Common myeloid progenitor, CD34-positive (primary cell): Measurements from ENCODE around the gene APBA1.

Experiments used
- CTCF ChIA-PET: fragments of 350-600 bp; sonication (Branson Sonifier 250); formaldehyde crosslinking; loops from one replicate; lab custom pipeline; 2021; ENCODE audit warnings: antibody characterized with exemption; lab: Charles Lee
- POLR2A ChIA-PET: fragments of 350-600 bp; sonication (Branson Sonifier 250); formaldehyde crosslinking; loops from one replicate; lab custom pipeline; 2021; ENCODE audit warnings: antibody characterized with exemption; lab: Charles Lee
- DNase-seq, 3 donors: peaks; one replicate each; pipeline versions ENCODE4 v3.0.0 to v3.0.0-alpha.2; 2013
- H3K27ac ChIP-seq, 2 experiments: 1 replicate in 1 of 2; 2 replicates in 1 of 2; pipeline ENCODE4 v1.7.0; 2013; ENCODE audit warnings: inconsistent platforms in 2 of 2, low read length in 2 of 2, mild to moderate bottlenecking in 2 of 2, low read depth in 1 of 2, moderate library complexity in 1 of 2; ENCODE audit not compliant: severe bottlenecking in 2 of 2, insufficient read depth in 1 of 2, poor library complexity in 1 of 2
- H3K27me3 ChIP-seq, 5 experiments: replicated peaks in 2 of 5; 1 replicate in 3 of 5; 2 replicates in 2 of 5; pipeline versions ENCODE4 v1.6.1 to v1.7.0; 2013; ENCODE audit warnings: low read length in 4 of 5, mild to moderate bottlenecking in 2 of 5, moderate library complexity in 2 of 5, inconsistent platforms in 1 of 5; ENCODE audit not compliant: insufficient read depth in 5 of 5, control insufficient read depth in 4 of 5
- H3K36me3 ChIP-seq, 4 experiments: 1 replicate in 2 of 4; 2 replicates in 2 of 4; pipeline versions ENCODE4 v1.6.1 to v1.7.0; 2013; ENCODE audit warnings: low read length in 3 of 4, control low read depth in 1 of 4, mild to moderate bottlenecking in 1 of 4; ENCODE audit not compliant: control insufficient read depth in 4 of 4, insufficient read depth in 4 of 4
- H3K4me1 ChIP-seq, 4 experiments: 1 replicate in 3 of 4; 2 replicates in 1 of 4; pipeline versions ENCODE4 v1.6.1 to v1.7.1; 2013; ENCODE audit warnings: low read length in 3 of 4, mild to moderate bottlenecking in 3 of 4, control low read depth in 1 of 4, inconsistent platforms in 1 of 4, moderate library complexity in 1 of 4; ENCODE audit not compliant: control insufficient read depth in 4 of 4, insufficient read depth in 4 of 4; ENCODE audit errors: control extremely low read depth in 1 of 4
- H3K4me3 ChIP-seq, 7 experiments: 1 replicate in 4 of 7; 2 replicates in 3 of 7; pipeline versions ENCODE4 v1.5.1 to v1.7.0; 2013; ENCODE audit warnings: mild to moderate bottlenecking in 7 of 7, low read length in 6 of 7, moderate library complexity in 6 of 7, inconsistent platforms in 2 of 7, low read depth in 2 of 7, control low read depth in 1 of 7; ENCODE audit not compliant: insufficient read depth in 4 of 7, control insufficient read depth in 1 of 7; ENCODE audit errors: extremely low read depth in 1 of 7
- H3K9me3 ChIP-seq, 5 experiments: 1 replicate in 4 of 5; 2 replicates in 1 of 5; pipeline versions ENCODE4 v1.6.1 to v1.7.1; 2013; ENCODE audit warnings: low read length in 4 of 5, mild to moderate bottlenecking in 2 of 5, inconsistent platforms in 1 of 5, low read depth in 1 of 5, moderate library complexity in 1 of 5; ENCODE audit not compliant: control insufficient read depth in 4 of 5, insufficient read depth in 2 of 5; ENCODE audit errors: control extremely low read depth in 1 of 5
- WGBS: methylation state at CpG from one replicate; pipeline ENCODE4 v1.1.5; 2013; ENCODE audit not compliant: insufficient coverage; 5-methylcytosine and 5-hydroxymethylcytosine counted together

Gene APBA1

DNA sequence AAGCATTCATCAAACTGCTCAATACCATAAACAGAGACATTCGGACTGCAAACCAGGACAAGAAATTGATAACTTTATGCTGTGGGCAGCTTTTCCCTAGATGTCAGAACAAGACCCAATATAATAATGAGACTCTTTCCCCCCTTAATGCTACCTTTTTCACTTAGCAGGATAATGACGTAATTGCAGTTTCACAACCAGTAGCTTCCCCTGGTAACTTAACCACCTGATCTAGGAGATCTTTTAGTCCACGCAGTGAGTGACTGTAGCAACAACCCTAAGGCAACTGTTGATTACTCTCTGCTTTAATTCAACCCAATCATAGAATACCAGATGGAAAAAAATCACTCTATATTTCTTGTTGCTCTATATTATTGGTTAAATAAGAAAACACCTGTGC lies 56.3 kb downstream of the APBA1 start:
- peaks cover 0 to 2% (median 0%) of the 10 kb centered on the region in 5 experiments for H3K9me3 ChIP-seq

GRCh38 chr9:69611221-69611620 lies 61.0 kb downstream of the APBA1 start:
- no peaks in the 10 kb centered on the region for H3K4me1 ChIP-seq
- H3K27ac ChIP-seq = no peak overlapping the region
- no peaks in the 10 kb centered on the region for H3K36me3 ChIP-seq
- no peak for DNase-seq
- H3K4me3 ChIP-seq = no peak overlapping the region
- ChIA-PET POLR2A (no interaction called here), CTCF (interaction anchor here (0.9 kb wide), 1 partner anchor 141 kb away, joined by 3 read pairs; no protein-coding TSS in a partner anchor)
- H3K27me3 ChIP-seq = no peaks in the 10 kb centered on the region
- WGBS = no CpG with 5 or more reads among the region's 3 CpGs
- H3K9me3 ChIP-seq = no peaks in the 10 kb centered on the region

More for the DNA sequence above, 56.3 kb downstream of the APBA1 start:
- no peak for DNase-seq
- Histone ChIP-seq H3K36me3 (no peaks in the 10 kb centered on the region), H3K4me3 (no peak overlapping the region), H3K27me3 (no peaks in the 10 kb centered on the region), H3K27ac (no peak overlapping the region), H3K4me1 (no peaks in the 10 kb centered on the region)
- 100% methylated on average over 3 of the region's 3 CpGs for WGBS
- POLR2A ChIA-PET = interaction anchor here (0.5 kb wide), 1 partner anchor 25 kb away, joined by 3 read pairs; no protein-coding TSS in a partner anchor
- CTCF ChIA-PET = no interaction called here

- ChIA-PET POLR2A (interaction anchor here (0.6 kb wide), 1 partner anchor 66 kb away, joined by 6 read pairs; no protein-coding TSS in a partner anchor), CTCF (no interaction called here)
- H3K4me3 ChIP-seq = no peak overlapping the region
- H3K36me3 ChIP-seq = no peaks in the 10 kb centered on the region
- no peaks in the 10 kb centered on the region for H3K4me1 ChIP-seq
- no peak for DNase-seq
- H3K9me3 ChIP-seq = no peaks in the 10 kb centered on the region
- H3K27me3 ChIP-seq = no peaks in the 10 kb centered on the region
- H3K27ac ChIP-seq = no peak overlapping the region
Observed at GRCh38 chr9:69609156-69609555, 63.0 kb downstream of the APBA1 start.

GRCh38 chr9:69606089-69606488 lies 66.1 kb downstream of the APBA1 start:
- Histone ChIP-seq H3K4me3 (no peak overlapping the region), H3K27ac (no peak overlapping the region), H3K9me3 (no peaks in the 10 kb centered on the region), H3K27me3 (no peaks in the 10 kb centered on the region), H3K36me3 (no peaks in the 10 kb centered on the region), H3K4me1 (no peaks in the 10 kb centered on the region)
- ChIA-PET CTCF (no interaction called here), POLR2A (no interaction called here)
- 96% methylated on average over 4 of the region's 5 CpGs for whole genome bisulfite sequencing
- no peak for DNase-seq

DNA sequence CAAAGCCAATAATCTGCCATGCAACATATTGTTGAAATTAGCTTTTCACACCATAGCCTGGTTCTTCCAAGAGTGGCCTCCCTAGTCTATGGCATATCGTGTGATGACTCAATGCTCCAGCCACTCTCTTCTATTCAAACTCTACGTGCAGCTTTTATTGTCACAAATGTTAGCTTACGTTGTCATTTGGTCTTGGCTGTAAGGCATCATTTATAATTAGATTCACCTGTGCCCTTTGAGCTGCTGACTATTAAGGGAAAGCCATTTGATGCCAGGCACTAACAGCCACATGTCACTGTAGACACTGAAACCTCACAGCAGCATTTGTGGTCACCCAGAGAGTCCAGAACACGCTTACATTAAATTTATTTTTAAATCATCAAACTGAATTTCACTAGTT lies 66.8 kb downstream of the APBA1 start:
- 95% methylated on average over 3 of the region's 4 CpGs for WGBS
- no peaks in the 10 kb centered on the region for H3K36me3 ChIP-seq
- ChIA-PET POLR2A (no interaction called here), CTCF (no interaction called here)
- H3K4me3 ChIP-seq = no peak overlapping the region
- H3K27ac ChIP-seq = no peak overlapping the region
- no peak for DNase-seq
- no peaks in the 10 kb centered on the region for H3K4me1 ChIP-seq
- H3K9me3 ChIP-seq = no peaks in the 10 kb centered on the region
- no peaks in the 10 kb centered on the region for H3K27me3 ChIP-seq

DNA sequence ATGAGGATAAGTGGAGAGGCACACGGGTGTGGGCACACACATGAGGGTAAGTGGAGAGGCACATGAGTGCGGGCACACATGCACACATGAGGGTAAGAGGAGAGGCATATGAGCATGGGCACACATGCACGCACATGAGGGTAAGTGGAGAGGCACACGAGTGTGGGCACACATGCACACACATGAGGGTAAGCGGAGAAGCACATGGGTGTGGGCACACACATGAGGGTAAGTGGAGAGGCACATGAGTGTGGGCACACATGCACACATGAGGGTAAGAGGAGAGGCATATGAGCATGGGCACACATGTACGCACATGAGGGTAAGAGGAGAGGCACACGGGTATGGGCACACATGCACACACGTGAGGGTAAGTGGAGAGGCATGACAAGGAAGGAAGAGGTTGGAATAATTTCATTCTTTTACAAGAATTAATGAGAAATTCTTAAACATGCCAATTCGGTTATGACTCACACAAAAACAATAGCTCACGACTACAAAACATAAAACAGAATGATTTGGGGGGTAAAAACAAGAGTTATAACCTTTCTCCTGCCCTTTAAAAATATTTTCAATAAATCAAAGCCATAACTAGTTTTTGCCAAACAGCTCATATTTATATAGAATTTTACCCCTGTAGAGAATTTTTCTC lies 67.5 kb downstream of the APBA1 start:
- Histone ChIP-seq H3K27ac (no peak overlapping the region), H3K9me3 (no peaks in the 10 kb centered on the region), H3K4me3 (no peak overlapping the region), H3K4me1 (no peaks in the 10 kb centered on the region), H3K36me3 (no peaks in the 10 kb centered on the region), H3K27me3 (no peaks in the 10 kb centered on the region)
- DNase-seq = no peak
- ChIA-PET POLR2A (no interaction called here), CTCF (no interaction called here)
- WGBS = 98% methylated on average over 6 of the region's 10 CpGs

DNA sequence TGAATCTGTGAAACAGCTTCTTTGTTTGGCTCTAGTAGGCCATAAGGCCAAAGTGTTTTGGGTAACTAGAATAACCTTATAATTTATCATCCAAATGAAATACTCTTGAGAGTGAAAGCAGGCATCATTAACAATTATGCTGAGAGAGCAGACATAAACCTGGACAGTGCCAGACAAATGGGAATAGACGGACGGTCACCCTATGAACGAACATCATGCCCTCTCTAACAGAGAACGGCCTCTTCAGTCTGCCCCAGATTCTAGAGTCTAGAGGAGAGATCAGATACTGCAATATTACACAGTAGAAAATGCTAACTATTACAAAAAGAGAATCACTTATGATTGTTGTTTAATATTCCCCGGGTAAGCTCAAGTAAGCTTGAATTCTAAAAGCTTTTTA lies 68.5 kb downstream of the APBA1 start:
- CTCF ChIA-PET = no interaction called here

More for the DNA sequence above, 68.5 kb downstream of the APBA1 start:
- POLR2A ChIA-PET = no interaction called here
- WGBS = 86% methylated on average over 1 of the region's 5 CpGs
- Histone ChIP-seq H3K4me1 (no peaks in the 10 kb centered on the region), H3K4me3 (no peak overlapping the region), H3K9me3 (no peaks in the 10 kb centered on the region), H3K36me3 (no peaks in the 10 kb centered on the region), H3K27me3 (no peaks in the 10 kb centered on the region), H3K27ac (no peak overlapping the region)
- DNase-seq = no peak
